ENCODE measurements around the gene BORCS5.

Gene BORCS5

GRCh38 chr12:12443431-12443878 is 86.6 kb downstream of the BORCS5 start:
- TF ChIP-seq CTCF (IDR thresholded peaks at IDR 0.05), result no peak
- no peak overlapping the region for H3K4me3 ChIP-seq
- H3K27me3 ChIP-seq, result no peaks in the 10 kb centered on the region
- intact Hi-C loops (cut with DNase I; ENCODE audit: low total_unique reads), result no loop called here
- H3K4me1 ChIP-seq, result peaks cover 0 to 41% (median 32%) of the 10 kb centered on the region in 4 donors
- no peaks in the 10 kb centered on the region for H3K9me3 ChIP-seq
- no peaks in the 10 kb centered on the region for H3K36me3 ChIP-seq
- peak overlapping the region; percentile 51 to 70 for H3K27ac ChIP-seq
- peak; percentile 61 to 83 for DNase-seq

DNA sequence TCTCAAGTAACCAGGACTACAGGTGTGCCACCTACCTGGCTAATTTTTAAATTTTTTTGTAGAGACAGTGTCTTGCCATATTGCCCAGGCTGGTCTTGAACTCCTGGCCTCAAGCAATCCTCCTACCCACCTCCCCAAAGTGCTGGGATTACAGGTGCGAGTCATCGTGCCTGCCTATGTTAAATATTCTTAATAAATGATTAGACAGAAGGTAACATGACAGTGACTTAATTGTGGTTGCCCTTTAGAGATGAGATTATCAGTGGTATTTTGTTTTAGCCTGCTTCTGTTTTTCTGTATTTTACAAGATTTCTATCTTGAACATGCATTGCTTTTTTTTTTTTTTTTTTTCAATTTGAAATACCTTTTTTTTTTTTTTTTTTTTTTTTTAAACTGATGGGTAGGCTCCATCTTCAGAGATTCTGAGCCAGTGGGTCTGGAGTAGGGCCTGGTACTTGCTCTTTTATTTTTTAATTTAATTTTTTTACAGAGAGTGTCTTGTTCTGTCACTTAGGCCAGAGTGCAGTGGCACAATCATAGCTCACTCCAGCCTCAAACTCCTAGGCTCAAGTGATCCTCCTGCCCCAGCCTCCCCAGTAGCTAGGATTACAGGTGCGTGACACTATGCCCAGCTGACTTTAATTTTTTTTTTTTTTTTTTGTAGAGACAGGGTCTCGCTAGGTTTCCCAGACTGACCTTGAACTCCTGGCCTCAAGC is 88.4 kb downstream of the BORCS5 start:
- Histone ChIP-seq H3K27ac (peak overlapping the region in 1 of 2 donors; percentile 70), H3K9me3 (no peaks in the 10 kb centered on the region), H3K4me1 (peaks cover 0 to 41% (median 33%) of the 10 kb centered on the region in 4 donors), H3K36me3 (no peaks in the 10 kb centered on the region), H3K4me3 (no peak overlapping the region), H3K27me3 (no peaks in the 10 kb centered on the region)
- no peak for DNase-seq
- no peak for TF ChIP-seq CTCF (IDR thresholded peaks at IDR 0.05)
- intact Hi-C loops (cut with DNase I; ENCODE audit: low total_unique reads), result no loop called here

GRCh38 chr12:12445882-12446181 is 89.0 kb downstream of the BORCS5 start:
- no peak for TF ChIP-seq CTCF (IDR thresholded peaks at IDR 0.05)
- H3K27ac ChIP-seq, result no peak overlapping the region
- DNase-seq, result no peak
- H3K36me3 ChIP-seq, result no peaks in the 10 kb centered on the region
- no peaks in the 10 kb centered on the region for H3K9me3 ChIP-seq
- no peaks in the 10 kb centered on the region for H3K27me3 ChIP-seq
- no peak overlapping the region for H3K4me3 ChIP-seq
- intact Hi-C loops (cut with DNase I; ENCODE audit: low total_unique reads), result no loop called here
- H3K4me1 ChIP-seq, result peaks cover 0 to 41% (median 33%) of the 10 kb centered on the region in 4 donors

GRCh38 chr12:12446786-12447185 is 89.9 kb downstream of the BORCS5 start:
- Histone ChIP-seq H3K27ac (no peak overlapping the region), H3K4me1 (peaks cover 0 to 39% (median 28%) of the 10 kb centered on the region in 4 donors), H3K4me3 (no peak overlapping the region), H3K27me3 (no peaks in the 10 kb centered on the region), H3K36me3 (no peaks in the 10 kb centered on the region), H3K9me3 (no peaks in the 10 kb centered on the region)
- intact Hi-C loops (cut with DNase I; ENCODE audit: low total_unique reads), result no loop called here
- DNase-seq, result no peak
- TF ChIP-seq CTCF (IDR thresholded peaks at IDR 0.05), result no peak

DNA sequence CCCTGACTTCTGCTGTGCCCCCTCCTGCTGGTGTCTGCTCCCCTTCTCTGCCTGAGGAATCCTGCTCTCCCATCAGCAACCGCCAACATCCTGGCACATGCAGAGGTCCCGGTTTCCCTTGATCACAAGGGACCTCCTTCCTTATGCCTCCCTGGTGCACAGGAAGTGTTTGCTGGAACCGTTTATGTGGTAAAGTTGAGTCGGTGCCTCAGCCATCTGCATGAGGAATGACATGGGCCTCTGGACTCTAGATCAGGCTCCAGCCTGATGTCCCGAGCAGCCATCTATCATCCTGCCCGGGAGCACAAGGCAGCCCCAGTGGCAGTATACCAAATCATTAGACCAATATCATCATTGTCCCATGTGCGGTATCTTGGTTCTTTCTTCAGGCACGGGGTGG is 90.4 kb downstream of the BORCS5 start:
- no peaks in the 10 kb centered on the region for H3K27me3 ChIP-seq
- no peak overlapping the region for H3K4me3 ChIP-seq
- TF ChIP-seq CTCF (IDR thresholded peaks at IDR 0.05), result no peak
- H3K27ac ChIP-seq, result no peak overlapping the region
- no peak for DNase-seq
- no peaks in the 10 kb centered on the region for H3K9me3 ChIP-seq
- H3K4me1 ChIP-seq, result peaks cover 0 to 34% (median 24%) of the 10 kb centered on the region in 4 donors
- H3K36me3 ChIP-seq, result no peaks in the 10 kb centered on the region
- intact Hi-C loops (cut with DNase I; ENCODE audit: low total_unique reads), result no loop called here

All from tibial artery (tissue), 4 donors.